ENCODE results near the gene LTBP4.

- TF ChIP-seq, protein P1, sequence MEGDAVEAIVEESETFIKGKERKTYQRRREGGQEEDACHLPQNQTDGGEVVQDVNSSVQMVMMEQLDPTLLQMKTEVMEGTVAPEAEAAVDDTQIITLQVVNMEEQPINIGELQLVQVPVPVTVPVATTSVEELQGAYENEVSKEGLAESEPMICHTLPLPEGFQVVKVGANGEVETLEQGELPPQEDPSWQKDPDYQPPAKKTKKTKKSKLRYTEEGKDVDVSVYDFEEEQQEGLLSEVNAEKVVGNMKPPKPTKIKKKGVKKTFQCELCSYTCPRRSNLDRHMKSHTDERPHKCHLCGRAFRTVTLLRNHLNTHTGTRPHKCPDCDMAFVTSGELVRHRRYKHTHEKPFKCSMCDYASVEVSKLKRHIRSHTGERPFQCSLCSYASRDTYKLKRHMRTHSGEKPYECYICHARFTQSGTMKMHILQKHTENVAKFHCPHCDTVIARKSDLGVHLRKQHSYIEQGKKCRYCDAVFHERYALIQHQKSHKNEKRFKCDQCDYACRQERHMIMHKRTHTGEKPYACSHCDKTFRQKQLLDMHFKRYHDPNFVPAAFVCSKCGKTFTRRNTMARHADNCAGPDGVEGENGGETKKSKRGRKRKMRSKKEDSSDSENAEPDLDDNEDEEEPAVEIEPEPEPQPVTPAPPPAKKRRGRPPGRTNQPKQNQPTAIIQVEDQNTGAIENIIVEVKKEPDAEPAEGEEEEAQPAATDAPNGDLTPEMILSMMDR (IDR thresholded peaks at IDR 0.05; ENCODE audit: low read depth, low read length, poor library complexity, severe bottlenecking), result no peak
- no peak for TF ChIP-seq EZH2phosphoT487 (IDR thresholded peaks at IDR 0.05; ENCODE audit: borderline replicate concordance, low read length)
Measured at GRCh38 chr19:40559394-40559793, 41.8 kb upstream of the LTBP4 start.
